ENCODE data around the gene LYRM7. TPM values are rescaled to one million over a fixed set of nuclear protein-coding genes. Genes with fewer than 3 reads are reported as not detected.

LYRM7 gene
- total RNA-seq, 2 donors from 2014 or later = 8.8 to 9.0 TPM

- Mint-ChIP-seq H3K4me3 (no peak overlapping the region), H3K27me3 (ENCODE audit: insufficient read depth) (no peaks in the 10 kb centered on the region), H3K9me3 (no peaks in the 10 kb centered on the region), H3K27ac (peak overlapping the region; percentile 54), H3K36me3 (ENCODE audit: low read depth) (no peaks in the 10 kb centered on the region), H3K4me1 (peaks cover 20% of the 10 kb centered on the region)
- Histone ChIP-seq H3K9me3 (ENCODE audit: control insufficient read depth, low read length) (no peaks in the 10 kb centered on the region), H3K27me3 (ENCODE audit: control insufficient read depth, insufficient read depth, low read length, poor library complexity, severe bottlenecking) (no peaks in the 10 kb centered on the region), H3K4me1 (ENCODE audit: control insufficient read depth, insufficient read depth, low read length) (peaks cover 6% of the 10 kb centered on the region), H3K9ac (ENCODE audit: extremely low read depth, low read length, poor library complexity, severe bottlenecking) (no peak overlapping the region), H3K36me3 (ENCODE audit: control insufficient read depth, insufficient read depth, low read length) (no peaks in the 10 kb centered on the region), H3K27ac (ENCODE audit: low read depth, low read length) (no peak overlapping the region), H3K4me3 (ENCODE audit: low read length) (peak overlapping the region; percentile 4)
- no peak for TF ChIP-seq CTCF (conservative IDR thresholded peaks at IDR 0.05)
- no peak for DNase-seq
These were observed 25.0 kb downstream of the LYRM7 start for GRCh38 chr5:131195696-131196095.

GRCh38 chr5:131196331-131196730 lies 25.6 kb downstream of the LYRM7 start:
- Histone ChIP-seq H3K36me3 (ENCODE audit: control insufficient read depth, insufficient read depth, low read length) (no peaks in the 10 kb centered on the region), H3K27ac (ENCODE audit: low read depth, low read length) (no peak overlapping the region), H3K27me3 (ENCODE audit: control insufficient read depth, insufficient read depth, low read length, poor library complexity, severe bottlenecking) (no peaks in the 10 kb centered on the region), H3K9me3 (ENCODE audit: control insufficient read depth, low read length) (no peaks in the 10 kb centered on the region), H3K9ac (ENCODE audit: extremely low read depth, low read length, poor library complexity, severe bottlenecking) (no peak overlapping the region), H3K4me3 (ENCODE audit: low read length) (no peak overlapping the region), H3K4me1 (ENCODE audit: control insufficient read depth, insufficient read depth, low read length) (peaks cover 6% of the 10 kb centered on the region)
- Mint-ChIP-seq H3K9me3 (no peaks in the 10 kb centered on the region), H3K4me1 (peaks cover 20% of the 10 kb centered on the region), H3K4me3 (no peak overlapping the region), H3K27me3 (ENCODE audit: insufficient read depth) (no peaks in the 10 kb centered on the region), H3K36me3 (ENCODE audit: low read depth) (no peaks in the 10 kb centered on the region), H3K27ac (peak overlapping the region; percentile 54)
- 67 to 97% methylated on average over 1 to 4 of the region's 4 CpGs for WGBS, 2 experiments (ENCODE audit: insufficient coverage in 1 of 2, insufficient read length in 1 of 2)
- no peak for TF ChIP-seq CTCF (conservative IDR thresholded peaks at IDR 0.05)
- DNase-seq = no peak

- H3K4me1 ChIP-seq (ENCODE audit: control insufficient read depth, insufficient read depth, low read length) = peaks cover 6% of the 10 kb centered on the region
- no peak for TF ChIP-seq CTCF (conservative IDR thresholded peaks at IDR 0.05)
- Mint-ChIP-seq H3K27ac (no peak overlapping the region), H3K27me3 (ENCODE audit: insufficient read depth) (no peaks in the 10 kb centered on the region), H3K36me3 (ENCODE audit: low read depth) (no peaks in the 10 kb centered on the region), H3K9me3 (no peaks in the 10 kb centered on the region), H3K4me1 (peaks cover 20% of the 10 kb centered on the region), H3K4me3 (no peak overlapping the region)
- H3K27ac ChIP-seq (ENCODE audit: low read depth, low read length) = no peak overlapping the region
- no peaks in the 10 kb centered on the region for H3K27me3 ChIP-seq (ENCODE audit: control insufficient read depth, insufficient read depth, low read length, poor library complexity, severe bottlenecking)
- no peak for DNase-seq
- H3K9ac ChIP-seq (ENCODE audit: extremely low read depth, low read length, poor library complexity, severe bottlenecking) = no peak overlapping the region
- H3K9me3 ChIP-seq (ENCODE audit: control insufficient read depth, low read length) = no peaks in the 10 kb centered on the region
- H3K4me3 ChIP-seq (ENCODE audit: low read length) = no peak overlapping the region
- 87 to 96% methylated on average over 3 to 5 of the region's 5 CpGs for WGBS, 2 experiments (ENCODE audit: insufficient coverage in 1 of 2, insufficient read length in 1 of 2)
- H3K36me3 ChIP-seq (ENCODE audit: control insufficient read depth, insufficient read depth, low read length) = no peaks in the 10 kb centered on the region
These were observed 27.9 kb downstream of the LYRM7 start for GRCh38 chr5:131198625-131199024.
